GM12878 (cell line): ENCODE measurements around the gene FKBP8. TPM values are rescaled to one million over a fixed set of nuclear protein-coding genes. Genes with fewer than 3 reads are reported as not detected.
"Not testable (repeated sequence)": the region's sequence is repeated elsewhere in the genome, so short reads cannot be mapped to it uniquely, and the experiment has no call there.

ENCODE experiments used
- ATAC-seq: fragments of 200-7000 bp; cut with Tn5 transposase; 3 replicates; pipeline ENCODE4 v1.9.1; 2020; ENCODE audit warnings: mild to moderate bottlenecking, moderate library complexity
- BruUV-seq: library from RNA; stranded (reverse); fragments of 400-500 nt; replicated peaks from 2 replicates; lab custom pipeline; 2021; lab: Mats Ljungman, UMichigan
- CTCF ChIA-PET: fragments of 300-600 bp; sonication (Branson Sonifier 250); formaldehyde crosslinking; extraction: SDS; loops from one replicate; lab custom pipeline; 2021; ENCODE audit warnings: inconsistent platforms; lab: Yijun Ruan, JAX
- POLR2A ChIA-PET: fragments of 350-600 bp; formaldehyde crosslinking; extraction: SDS; loops from one replicate; lab custom pipeline; 2021; ENCODE audit warnings: inconsistent platforms; lab: Charles Lee
- RAD21 ChIA-PET: fragments of 300-600 bp; sonication (Branson Sonifier 250); formaldehyde crosslinking; loops from one replicate; lab custom pipeline; 2023; ENCODE audit warnings: antibody characterized with exemption; ENCODE audit not compliant: unreplicated experiment; lab: Charles Lee
- SMC1A ChIA-PET: fragments of 300-600 bp; sonication (Branson Sonifier 250); formaldehyde crosslinking; loops from one replicate; lab custom pipeline; 2023; ENCODE audit not compliant: unreplicated experiment, uncharacterized antibody; lab: Charles Lee
- DNase-seq: peaks from one replicate; pipeline ENCODE4 v3.0.0-alpha.2; 2011; ENCODE audit warnings: low read depth, low spot score
- FAIRE-seq: peaks from 3 replicates; lab custom pipeline; 2011; peaks lifted over from hg19 to GRCh38; lab: Jason Lieb, UNC
- H2AFZ ChIP-seq: 2 replicates; pipeline ENCODE4 v1.6.0; 2011; ENCODE audit warnings: low read depth, low read length, control low read depth; ENCODE audit not compliant: control insufficient read depth
- H3K27ac ChIP-seq: 2 replicates; pipeline ENCODE4 v1.5.1; 2011; ENCODE audit warnings: control low read depth; ENCODE audit not compliant: control insufficient read depth, insufficient read depth
- H3K27me3 ChIP-seq, 2 experiments: replicated peaks in 1 of 2; 2 replicates each; pipeline versions ENCODE4 v1.6.0 to v1.6.1; 2011; ENCODE audit warnings: low read length in 1 of 2; ENCODE audit not compliant: control insufficient read depth in 2 of 2, insufficient read depth in 2 of 2
- H3K36me3 ChIP-seq, 2 experiments: 2 replicates each; pipeline ENCODE4 v1.5.1; 2011; ENCODE audit warnings: low read length in 1 of 2; ENCODE audit not compliant: control insufficient read depth in 2 of 2, insufficient read depth in 2 of 2
- H3K4me1 ChIP-seq: 2 replicates; pipeline ENCODE4 v1.6.1; 2011; ENCODE audit warnings: mild to moderate bottlenecking, low read length, moderate library complexity, mixed read lengths; ENCODE audit not compliant: control insufficient read depth, insufficient read depth
- H3K4me2 ChIP-seq: 2 replicates; pipeline ENCODE4 v1.6.0; 2011; ENCODE audit warnings: control low read depth; ENCODE audit not compliant: control insufficient read depth, insufficient read depth
- H3K4me3 ChIP-seq: fragments of 200-600 bp; sonication (generic); 2 replicates; pipeline ENCODE4 v1.5.1; 2016
- H3K79me2 ChIP-seq: 2 replicates; pipeline ENCODE4 v1.6.0; 2011; ENCODE audit warnings: low read length; ENCODE audit not compliant: control insufficient read depth, insufficient read depth
- H3K9ac ChIP-seq: 2 replicates; pipeline ENCODE4 v1.8.0; 2011; ENCODE audit warnings: low read length, control low read depth, mixed read lengths; ENCODE audit not compliant: control insufficient read depth, insufficient read depth
- H3K9me3 ChIP-seq: replicated peaks from 3 replicates; pipeline ENCODE4 v1.5.1; 2011; ENCODE audit warnings: mild to moderate bottlenecking, low read length; ENCODE audit not compliant: control insufficient read depth, insufficient read depth
- H4K20me1 ChIP-seq: 2 replicates; pipeline ENCODE4 v1.6.0; 2011; ENCODE audit not compliant: control insufficient read depth, insufficient read depth
- BRCA1 ChIP-seq: IDR thresholded peaks from 2 replicates; pipeline ENCODE4 v1.6.1; 2011; ENCODE audit warnings: low read depth, low read length, improper control_type of control experiment
- CEBPB ChIP-seq, 2 experiments: fragments of 150-350 bp in 1 of 2; IDR thresholded peaks; 2 replicates each; pipeline ENCODE4 v1.6.1; 2012 to 2014; ENCODE audit warnings: low read depth in 2 of 2, low read length in 2 of 2, borderline replicate concordance in 1 of 2, inconsistent platforms in 1 of 2
- FOS ChIP-seq: IDR thresholded peaks from 3 replicates; pipeline ENCODE4 v1.6.1; 2011; ENCODE audit warnings: borderline replicate concordance; ENCODE audit not compliant: insufficient read length; ENCODE audit errors: extremely low read depth
- GABPA ChIP-seq: IDR thresholded peaks from 2 replicates; pipeline ENCODE4 v1.6.1; 2014; ENCODE audit warnings: antibody characterized with exemption, low read depth, mild to moderate bottlenecking, inconsistent platforms
- NFYB ChIP-seq: IDR thresholded peaks from 2 replicates; pipeline ENCODE4 v1.6.1; 2011; ENCODE audit warnings: low read depth, mild to moderate bottlenecking, low read length, improper control_type of control experiment, moderate library complexity; ENCODE audit not compliant: insufficient read depth
- POLR2A ChIP-seq: IDR thresholded peaks from 2 replicates; pipeline ENCODE4 v1.6.1; 2011; ENCODE audit warnings: low read depth, mild to moderate bottlenecking, low read length
- RFX5 ChIP-seq: IDR thresholded peaks from 2 replicates; pipeline ENCODE4 v1.6.1; 2011; ENCODE audit warnings: low read depth, low read length, improper control_type of control experiment
- SP1 ChIP-seq: IDR thresholded peaks from one replicate; pipeline ENCODE4 v1.6.1; 2011; ENCODE audit warnings: low read depth, low read length
- SREBF1 ChIP-seq: IDR thresholded peaks from 2 replicates; pipeline ENCODE4 v1.6.1; 2012; ENCODE audit warnings: mild to moderate bottlenecking, low read length
- TAF1 ChIP-seq: IDR thresholded peaks from 2 replicates; pipeline ENCODE4 v1.6.1; 2011; ENCODE audit warnings: mild to moderate bottlenecking, low read depth, low read length, borderline replicate concordance
- WGBS: methylation state at CpG from one replicate; pipeline ENCODE4 v1.1.6; 2016; ENCODE audit warnings: low lambda C conversion rate; ENCODE audit not compliant: insufficient replicate concordance, insufficient coverage; ENCODE audit errors: missing lambda C conversion rate; 5-methylcytosine and 5-hydroxymethylcytosine counted together
- in situ Hi-C: fragments of 300-500 bp; cut with MboI; formaldehyde crosslinking; loops from 9 replicates; pipeline ENCODE4 v1.14.3; 2018; ENCODE audit warnings: mixed read lengths
- intact Hi-C: fragments of 100-400 bp; cut with micrococcal nuclease; formaldehyde crosslinking; loops from one replicate; pipeline ENCODE4 v1.14.2; 2022; ENCODE audit not compliant: unreplicated experiment
- polyA plus RNA-seq, 11 experiments: library from polyadenylated mRNA; depleted of rRNA in 4 of 11; unstranded in 6 of 11; stranded (reverse) in 5 of 11; fragments of >200 nt; fragmentation: Nextera tagmentation in 4 of 11; fragmentation: Illumina TruSeq in 1 of 11; extraction: Ambion mirVana in 4 of 11; extraction: Trizol in 1 of 11; gene quantifications; 1 replicate in 1 of 11; 2 replicates in 10 of 11; pipeline versions ENCODE4 v1.2.1 to v1.2.3, GENCODE V29; 2011 to 2016; ENCODE audit warnings: inconsistent platforms in 2 of 11, missing spikeins in 2 of 11, low read depth in 1 of 11
- total RNA-seq, 4 experiments: library from RNA; depleted of rRNA in 3 of 4; stranded (reverse); fragments of >200 nt in 3 of 4; fragmentation: Illumina TruSeq in 1 of 4; extraction: Trizol in 1 of 4; gene quantifications; 2 replicates each; pipeline versions ENCODE4 v1.2.1 to v1.2.3, GENCODE V29; 2013 to 2021
- TF ChIP-seq, protein P1 (sequence below): IDR thresholded peaks from 2 replicates; pipeline ENCODE4 v1.6.1; 2011; ENCODE audit warnings: borderline replicate concordance, low read depth, mild to moderate bottlenecking, moderate library complexity, mixed read lengths, low read length; ENCODE audit not compliant: insufficient read depth; ENCODE audit errors: extremely low read length
- TF ChIP-seq, protein P2 (sequence below): fragments of 450-650 bp; formaldehyde crosslinking; IDR thresholded peaks from 2 replicates; pipeline ENCODE4 v1.4.0; 2020; ENCODE audit warnings: mild to moderate bottlenecking, moderate library complexity

FKBP8 gene
- total and polyA plus RNA-seq, 10 of the 15 experiments (the other 5 are each of a cell fraction or from before 2014, with no cell fraction given): 0.13 to 205 (median 95.4) TPM

DNA sequence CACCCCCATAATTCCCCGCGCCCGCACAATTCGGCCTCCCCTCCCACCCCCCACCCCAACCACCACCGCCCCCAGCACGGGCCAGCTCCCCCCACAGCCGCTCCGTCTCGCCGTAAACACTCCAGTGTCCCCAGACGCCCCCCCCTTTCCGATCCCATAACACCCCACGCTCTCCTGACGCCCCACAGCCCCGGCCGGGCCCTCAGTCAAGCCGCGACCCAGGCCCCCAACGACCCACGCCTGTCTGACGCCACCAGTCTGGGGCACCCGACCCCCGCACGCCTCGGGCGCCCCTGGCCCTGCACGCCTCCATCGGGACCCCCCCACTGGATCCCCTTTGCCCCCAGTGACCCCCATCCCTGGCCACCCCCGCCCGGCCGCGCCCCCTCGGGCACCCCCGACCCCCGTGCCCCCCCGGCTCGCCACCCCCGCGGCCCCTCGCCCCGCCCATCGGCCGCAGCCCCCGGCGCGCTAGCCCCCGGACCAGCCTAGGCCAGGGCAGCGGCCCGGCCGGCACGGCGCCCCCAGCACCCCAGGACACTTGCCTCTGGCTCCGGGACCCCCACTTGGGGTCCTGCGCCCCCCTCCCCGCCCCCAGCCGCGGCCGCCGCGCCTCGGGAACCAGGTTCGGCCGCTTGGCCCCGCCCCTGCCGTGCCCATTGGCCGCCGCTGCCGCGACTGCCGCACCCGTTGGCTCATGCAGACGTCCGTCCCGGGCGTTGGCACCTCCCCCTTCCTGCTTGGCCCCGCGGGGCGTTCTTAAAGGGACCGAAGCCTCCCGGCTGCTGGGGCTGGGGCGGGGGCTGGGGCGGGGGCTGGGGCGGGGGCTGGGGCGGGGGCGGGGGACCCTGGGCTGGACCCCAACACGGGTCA is at the start of gene FKBP8 (continued):
- TF ChIP-seq, protein P1, sequence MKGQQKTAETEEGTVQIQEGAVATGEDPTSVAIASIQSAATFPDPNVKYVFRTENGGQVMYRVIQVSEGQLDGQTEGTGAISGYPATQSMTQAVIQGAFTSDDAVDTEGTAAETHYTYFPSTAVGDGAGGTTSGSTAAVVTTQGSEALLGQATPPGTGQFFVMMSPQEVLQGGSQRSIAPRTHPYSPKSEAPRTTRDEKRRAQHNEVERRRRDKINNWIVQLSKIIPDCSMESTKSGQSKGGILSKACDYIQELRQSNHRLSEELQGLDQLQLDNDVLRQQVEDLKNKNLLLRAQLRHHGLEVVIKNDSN: no peak
- no peak for TF ChIP-seq BRCA1
- TF ChIP-seq POLR2A: no peak
- TF ChIP-seq TAF1: no peak
- no peak for TF ChIP-seq RFX5
- TF ChIP-seq, protein P2, sequence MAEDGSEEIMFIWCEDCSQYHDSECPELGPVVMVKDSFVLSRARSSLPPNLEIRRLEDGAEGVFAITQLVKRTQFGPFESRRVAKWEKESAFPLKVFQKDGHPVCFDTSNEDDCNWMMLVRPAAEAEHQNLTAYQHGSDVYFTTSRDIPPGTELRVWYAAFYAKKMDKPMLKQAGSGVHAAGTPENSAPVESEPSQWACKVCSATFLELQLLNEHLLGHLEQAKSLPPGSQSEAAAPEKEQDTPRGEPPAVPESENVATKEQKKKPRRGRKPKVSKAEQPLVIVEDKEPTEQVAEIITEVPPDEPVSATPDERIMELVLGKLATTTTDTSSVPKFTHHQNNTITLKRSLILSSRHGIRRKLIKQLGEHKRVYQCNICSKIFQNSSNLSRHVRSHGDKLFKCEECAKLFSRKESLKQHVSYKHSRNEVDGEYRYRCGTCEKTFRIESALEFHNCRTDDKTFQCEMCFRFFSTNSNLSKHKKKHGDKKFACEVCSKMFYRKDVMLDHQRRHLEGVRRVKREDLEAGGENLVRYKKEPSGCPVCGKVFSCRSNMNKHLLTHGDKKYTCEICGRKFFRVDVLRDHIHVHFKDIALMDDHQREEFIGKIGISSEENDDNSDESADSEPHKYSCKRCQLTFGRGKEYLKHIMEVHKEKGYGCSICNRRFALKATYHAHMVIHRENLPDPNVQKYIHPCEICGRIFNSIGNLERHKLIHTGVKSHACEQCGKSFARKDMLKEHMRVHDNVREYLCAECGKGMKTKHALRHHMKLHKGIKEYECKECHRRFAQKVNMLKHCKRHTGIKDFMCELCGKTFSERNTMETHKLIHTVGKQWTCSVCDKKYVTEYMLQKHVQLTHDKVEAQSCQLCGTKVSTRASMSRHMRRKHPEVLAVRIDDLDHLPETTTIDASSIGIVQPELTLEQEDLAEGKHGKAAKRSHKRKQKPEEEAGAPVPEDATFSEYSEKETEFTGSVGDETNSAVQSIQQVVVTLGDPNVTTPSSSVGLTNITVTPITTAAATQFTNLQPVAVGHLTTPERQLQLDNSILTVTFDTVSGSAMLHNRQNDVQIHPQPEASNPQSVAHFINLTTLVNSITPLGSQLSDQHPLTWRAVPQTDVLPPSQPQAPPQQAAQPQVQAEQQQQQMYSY (CRISPR knock-in tag): no peak
- TF ChIP-seq FOS: peak; percentile 75
- no peak for TF ChIP-seq SREBF1
- TF ChIP-seq GABPA: no peak
- TF ChIP-seq CEBPB (IDR thresholded peaks at IDR 0.05; ENCODE audit: borderline replicate concordance in 1 of 2, low read depth in 2 of 2, low read length in 2 of 2): no peak
- TF ChIP-seq NFYB: peak; percentile 86
- TF ChIP-seq SP1: peak; percentile 96

GRCh38 chr19:18592732-18593131 is 49.4 kb upstream of the FKBP8 start:
- DNase-seq, H3K27ac ChIP-seq, H4K20me1 ChIP-seq, H2AFZ ChIP-seq, in situ Hi-C loops, H3K27me3 ChIP-seq, H3K4me2 ChIP-seq, FAIRE-seq, H3K36me3 ChIP-seq, ATAC-seq, H3K79me2 ChIP-seq, BruUV-seq, H3K4me3 ChIP-seq, H3K9ac ChIP-seq, H3K9me3 ChIP-seq: not testable (repeated sequence)
- CTCF ChIA-PET: interaction anchor here (0.9 to 2.6 kb wide), 9 partner anchors 49 to 323 kb away, joined by 3 to 24 read pairs (median 5); partner anchors contain the start of gene FKBP8
- SMC1A ChIA-PET: interaction anchor here (0.9 to 2.3 kb wide), 5 partner anchors 36 to 256 kb away, joined by 3 to 11 read pairs (median 3); partner anchors contain the start of genes ELL and KXD1
- WGBS: 86% methylated on average over 5 of the region's 5 CpGs
- RAD21 ChIA-PET: interaction anchor here (1.2 to 2.1 kb wide), 2 partner anchors 73 to 256 kb away, joined by 5 to 6 read pairs; no protein-coding TSS in a partner anchor
- peaks cover 24% of the 10 kb centered on the region for H3K4me1 ChIP-seq
- intact Hi-C loops: loop anchor here (5.0 kb wide), 1 partner anchor 240 kb away; the partner anchor contains the start of gene UPF1
- POLR2A ChIA-PET: interaction anchor here (1.3 kb wide), 1 partner anchor 35 kb away, joined by 8 read pairs; the partner anchor contains the start of gene KXD1
